GM10248 (cell line): ENCODE measurements around the gene SAMD13.

ENCODE experiments used
- CTCF ChIA-PET: fragments of 300-600 bp; sonication (Branson Sonifier 250); formaldehyde crosslinking; extraction: SDS; loops from one replicate; lab custom pipeline; 2021; ENCODE audit warnings: antibody characterized with exemption; lab: Yijun Ruan, JAX
- POLR2A ChIA-PET: fragments of 350-650 bp; sonication (Branson Sonifier 250); formaldehyde crosslinking; extraction: SDS; loops from one replicate; lab custom pipeline; 2020; ENCODE audit warnings: antibody characterized with exemption; lab: Yijun Ruan, JAX
- DNase-seq: peaks from one replicate; pipeline ENCODE4 v3.0.0; 2012; ENCODE audit errors: extremely low spot score
- CTCF ChIP-seq: IDR thresholded peaks from 2 replicates; pipeline ENCODE4 v1.5.1; 2012; ENCODE audit warnings: mild to moderate bottlenecking, low read depth; ENCODE audit errors: extremely low read depth, missing control alignments, control extremely low read depth

Gene SAMD13

GRCh38 chr1:84259376-84259775, 42.1 kb upstream of the SAMD13 start:
- ChIA-PET POLR2A (interaction anchor here (0.6 kb wide), 1 partner anchor 16 kb away, joined by 3 read pairs; no protein-coding TSS in a partner anchor), CTCF (interaction anchor here (1.1 kb wide), 1 partner anchor 48 kb away, joined by 3 read pairs; no protein-coding TSS in a partner anchor)
- DNase-seq, result no peak
- no peak for TF ChIP-seq CTCF

- ChIA-PET POLR2A (no interaction called here), CTCF (interaction anchor here (1.1 kb wide), 1 partner anchor 48 kb away, joined by 3 read pairs; no protein-coding TSS in a partner anchor)
- TF ChIP-seq CTCF, result no peak
- no peak for DNase-seq
Measured at GRCh38 chr1:84259989-84260388, 41.5 kb upstream of the SAMD13 start.

- TF ChIP-seq CTCF, result no peak
- ChIA-PET POLR2A (no interaction called here), CTCF (no interaction called here)
- no peak for DNase-seq
Measured at GRCh38 chr1:84260852-84261518, 40.5 kb upstream of the SAMD13 start.

GRCh38 chr1:84264961-84265360, 36.5 kb upstream of the SAMD13 start:
- TF ChIP-seq CTCF, result no peak
- CTCF ChIA-PET, result interaction anchor here (1.4 kb wide), 1 partner anchor 12 kb away, joined by 3 read pairs; no protein-coding TSS in a partner anchor
- DNase-seq, result no peak
- POLR2A ChIA-PET, result no interaction called here

GRCh38 chr1:84265867-84266266, 35.6 kb upstream of the SAMD13 start:
- ChIA-PET CTCF (interaction anchor here (1.0 to 1.4 kb wide), 3 partner anchors 10 to 17 kb away, joined by 3 read pairs; no protein-coding TSS in a partner anchor), POLR2A (no interaction called here)
- TF ChIP-seq CTCF, result no peak
- DNase-seq, result no peak

- no peak for DNase-seq
- TF ChIP-seq CTCF, result no peak
- ChIA-PET POLR2A (no interaction called here), CTCF (interaction anchor here (1.0 kb wide), 2 partner anchors 11 to 18 kb away, joined by 3 read pairs; no protein-coding TSS in a partner anchor)
Measured at GRCh38 chr1:84266748-84267147, 34.8 kb upstream of the SAMD13 start.
